ENCODE measurements around the gene RAB21. TPM values are rescaled to one million over a fixed set of nuclear protein-coding genes. Genes with fewer than 3 reads are reported as not detected.
"Not testable (repeated sequence)": the region's sequence is repeated elsewhere in the genome, so short reads cannot be mapped to it uniquely, and the experiment has no call there.

The RAB21 gene
- total RNA-seq, 1 donor from 2014 or later, result 60.7 TPM

GRCh38 chr12:71752891-71753290, 1.8 kb upstream of the RAB21 start:
- no peak for ATAC-seq

GRCh38 chr12:71755146-71755892, 656 bp downstream of the RAB21 start:
- peak; percentile 54 for ATAC-seq

GRCh38 chr12:71756054-71756690, 1.5 kb downstream of the RAB21 start:
- peak; percentile 9 for ATAC-seq

- ATAC-seq, result no peak
Observed at GRCh38 chr12:71759941-71760340, 5.3 kb downstream of the RAB21 start.

GRCh38 chr12:71760471-71760870, 5.8 kb downstream of the RAB21 start:
- no peak for ATAC-seq

- not testable (repeated sequence) for ATAC-seq
Observed at GRCh38 chr12:71761354-71761753, 6.7 kb downstream of the RAB21 start.

- no peak for ATAC-seq
Observed at GRCh38 chr12:71763677-71764379, 9.2 kb downstream of the RAB21 start.

GRCh38 chr12:71764587-71765321, 10.1 kb downstream of the RAB21 start:
- no peak for ATAC-seq

- no peak for ATAC-seq
Observed at GRCh38 chr12:71766202-71766601, 11.5 kb downstream of the RAB21 start.

- ATAC-seq, result no peak
Observed at GRCh38 chr12:71767183-71767582, 12.5 kb downstream of the RAB21 start.

GRCh38 chr12:71768900-71769299, 14.2 kb downstream of the RAB21 start:
- no peak for ATAC-seq

GRCh38 chr12:71771069-71771468, 16.4 kb downstream of the RAB21 start:
- no peak for ATAC-seq

- no peak for ATAC-seq
Observed at GRCh38 chr12:71772735-71773134, 18.1 kb downstream of the RAB21 start.

- no peak for ATAC-seq
Observed at GRCh38 chr12:71780237-71780822, 25.7 kb downstream of the RAB21 start.

GRCh38 chr12:71782017-71782416, 27.4 kb downstream of the RAB21 start:
- no peak for ATAC-seq

GRCh38 chr12:71786829-71787228, 32.2 kb downstream of the RAB21 start:
- no peak for ATAC-seq

GRCh38 chr12:71787580-71787979, 32.9 kb downstream of the RAB21 start:
- ATAC-seq, result no peak

- no peak for ATAC-seq
Observed at GRCh38 chr12:71790331-71790730, 35.7 kb downstream of the RAB21 start.

GRCh38 chr12:71791473-71792150, 36.9 kb downstream of the RAB21 start:
- no peak for ATAC-seq

GRCh38 chr12:71792599-71792998, 37.9 kb downstream of the RAB21 start:
- no peak for ATAC-seq

- ATAC-seq, result no peak
Observed at GRCh38 chr12:71795901-71796300, 41.2 kb downstream of the RAB21 start.

- ATAC-seq, result no peak
Observed at GRCh38 chr12:71797531-71797930, 42.9 kb downstream of the RAB21 start.

Data from esophagus mucosa (tissue), 1 donor.